Nucleus accumbens (tissue), 56 donors: Measurements from ENCODE around the gene CASP10.

ENCODE experiments used
- DNase-seq, 56 donors: peaks; one replicate each; lab custom pipeline; 2025; lab: John Stamatoyannopoulos, UW

Gene CASP10

GRCh38 chr2:201231781-201232466 is 49.0 kb downstream of the CASP10 start:
- DNase-seq = peak in 49 of 56 donors; percentile 3 to 76 (median 30)

DNA sequence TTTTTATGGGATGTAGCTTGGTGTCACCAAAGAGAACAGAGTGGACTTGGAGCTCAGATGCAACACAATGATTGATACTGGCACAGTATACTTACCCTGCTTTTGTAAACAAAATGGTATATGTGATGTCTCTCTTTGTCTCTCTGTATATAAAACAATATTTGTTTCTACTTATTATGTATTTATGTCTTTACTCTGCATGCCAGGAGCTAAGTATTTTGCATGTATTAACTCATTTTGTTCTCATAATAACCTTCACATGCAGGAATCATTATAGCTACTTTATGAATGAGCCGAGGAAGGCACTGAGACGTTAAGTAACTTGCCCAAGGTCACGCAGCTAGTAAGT is 49.5 kb downstream of the CASP10 start:
- DNase-seq = no peak

- DNase-seq = no peak
Measured at GRCh38 chr2:201233192-201233811, 50.4 kb downstream of the CASP10 start.

DNA sequence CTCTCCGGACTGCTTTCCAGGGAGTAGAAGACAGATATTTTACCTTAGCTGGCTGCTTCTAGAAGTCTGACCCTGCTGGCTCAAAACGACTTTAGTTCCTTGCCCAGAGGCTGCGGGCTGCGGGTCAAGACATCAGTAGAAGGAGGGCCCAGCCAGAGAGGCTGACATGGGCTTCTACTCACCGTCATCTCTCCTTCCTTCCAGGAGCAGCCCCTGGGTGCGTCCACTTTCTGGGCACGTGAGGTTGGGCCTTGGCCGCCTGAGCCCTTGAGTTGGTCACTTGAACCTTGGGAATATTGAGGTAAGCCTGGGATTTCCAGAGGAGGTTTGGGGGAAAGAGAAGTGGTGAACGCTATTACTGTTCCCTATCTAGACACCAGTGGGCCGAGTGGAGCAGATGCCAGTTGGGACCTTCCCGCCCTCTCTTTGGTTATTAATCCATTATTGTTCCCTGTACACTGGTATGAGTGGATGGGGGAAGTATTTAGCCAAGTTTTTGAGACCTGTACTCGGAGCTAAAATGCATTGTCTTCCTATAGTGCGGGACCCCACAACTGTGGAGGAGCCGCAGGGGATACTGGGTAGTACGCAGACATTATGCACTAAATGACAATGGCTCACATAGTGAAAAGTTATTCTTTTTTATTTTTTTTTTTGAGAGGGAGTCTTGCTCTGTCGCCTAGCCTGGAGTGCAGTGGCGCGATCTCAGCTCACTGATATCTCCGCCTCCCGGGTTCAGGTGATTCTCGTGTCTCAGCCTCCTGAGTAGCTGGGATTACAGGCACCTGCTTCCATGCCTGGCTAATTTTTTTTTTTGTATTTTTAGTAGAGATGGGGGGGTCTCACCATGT is 51.1 kb downstream of the CASP10 start:
- DNase-seq = no peak

DNA sequence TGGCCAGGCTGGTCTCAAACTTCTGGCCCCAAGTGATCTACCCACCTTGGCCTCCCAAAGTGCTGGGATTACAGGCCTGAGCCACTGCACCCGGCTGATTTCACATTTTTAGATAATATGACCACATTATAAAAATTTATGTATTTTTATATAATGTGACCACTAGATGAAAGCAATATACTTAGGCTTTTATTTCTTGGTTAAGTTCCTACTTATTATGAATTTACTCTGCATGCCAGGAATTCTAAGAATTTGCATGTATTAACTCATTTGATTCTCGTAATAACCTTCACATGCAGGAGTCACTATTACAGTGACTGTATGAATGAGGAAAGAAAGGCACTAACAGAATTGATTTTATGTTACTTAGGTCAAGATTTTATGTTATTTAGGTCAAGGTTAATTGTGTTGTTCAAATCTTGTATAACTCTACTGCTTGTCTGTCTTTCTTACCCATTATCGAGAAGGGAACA is 51.8 kb downstream of the CASP10 start:
- DNase-seq = no peak

- DNase-seq = peak in 8 of 56 donors; percentile 8 to 37 (median 12)
Measured at GRCh38 chr2:201235860-201236811, 53.2 kb downstream of the CASP10 start.

GRCh38 chr2:201237486-201238123 is 54.7 kb downstream of the CASP10 start:
- no peak for DNase-seq

GRCh38 chr2:201239167-201239935 is 56.4 kb downstream of the CASP10 start:
- peak in 2 of 56 donors; percentile 6 to 17 for DNase-seq

GRCh38 chr2:201242571-201243277 is 59.8 kb downstream of the CASP10 start:
- no peak for DNase-seq

- DNase-seq = no peak
Measured at GRCh38 chr2:201244829-201245228, 61.9 kb downstream of the CASP10 start.

- DNase-seq = no peak
Measured at GRCh38 chr2:201246280-201246679, 63.3 kb downstream of the CASP10 start.

- DNase-seq = no peak
Measured at GRCh38 chr2:201248288-201248844, 65.4 kb downstream of the CASP10 start.

- no peak for DNase-seq
Measured at GRCh38 chr2:201249889-201250288, 66.9 kb downstream of the CASP10 start.

GRCh38 chr2:201250741-201251140 is 67.8 kb downstream of the CASP10 start:
- DNase-seq = no peak

GRCh38 chr2:201254081-201254730 is 71.3 kb downstream of the CASP10 start:
- DNase-seq = no peak

- DNase-seq = no peak
Measured at GRCh38 chr2:201255408-201256033, 72.6 kb downstream of the CASP10 start.

GRCh38 chr2:201256082-201256481 is 73.1 kb downstream of the CASP10 start:
- DNase-seq = no peak
